ENCODE results near the gene ARL6IP6.
A peak's percentile ranks its signal among the peaks of the same experiment; 100 is the strongest.
"Not testable (repeated sequence)": the region's sequence is repeated elsewhere in the genome, so short reads cannot be mapped to it uniquely, and the experiment has no call there.

Gene ARL6IP6

GRCh38 chr2:152723918-152724317, 5.5 kb downstream of the ARL6IP6 start:
- no peak for DNase-seq

GRCh38 chr2:152729844-152730243, 11.4 kb downstream of the ARL6IP6 start:
- no peak for DNase-seq

GRCh38 chr2:152730591-152731333, 12.3 kb downstream of the ARL6IP6 start:
- no peak for DNase-seq

DNA sequence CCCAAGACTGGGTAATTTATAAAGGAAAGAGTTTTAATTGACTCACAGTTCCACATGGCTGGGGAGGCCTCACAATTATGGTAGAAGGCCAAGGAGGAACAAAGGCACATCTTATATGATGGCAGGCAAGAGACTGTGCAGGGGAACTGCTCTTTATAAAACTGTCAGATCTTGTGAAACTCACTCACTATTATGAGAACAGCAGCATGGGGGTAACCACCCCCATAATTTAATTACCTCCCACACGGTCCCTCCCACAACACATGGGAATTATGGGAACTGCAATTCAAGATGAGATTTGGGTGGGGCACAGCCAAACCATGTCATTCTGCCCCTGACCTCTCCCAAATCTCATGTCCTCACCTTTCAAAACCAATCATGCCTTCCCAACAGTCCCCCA, 19.1 kb downstream of the ARL6IP6 start:
- not testable (repeated sequence) for DNase-seq

GRCh38 chr2:152738438-152738837, 20.0 kb downstream of the ARL6IP6 start:
- DNase-seq, result no peak

DNA sequence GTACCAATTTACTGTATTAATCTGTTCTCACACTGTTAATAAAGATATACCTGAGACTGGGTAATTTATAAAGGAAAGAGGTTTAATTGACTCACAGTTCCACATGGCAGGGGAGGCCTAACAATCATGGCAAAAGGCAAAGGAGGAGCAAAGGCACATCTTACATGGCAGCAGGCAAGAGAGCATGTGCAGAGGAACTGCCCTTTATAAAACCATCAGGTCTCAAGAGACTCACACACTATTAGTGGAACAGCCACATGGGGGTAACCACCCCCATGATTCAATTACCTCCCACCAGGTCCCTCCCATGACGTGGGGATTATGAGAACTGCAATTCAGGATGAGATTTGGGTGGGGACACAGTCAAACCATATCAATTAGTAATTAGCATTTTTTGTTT, 21.3 kb downstream of the ARL6IP6 start:
- not testable (repeated sequence) for DNase-seq

- DNase-seq, result peak; percentile 41
These were observed 22.4 kb downstream of the ARL6IP6 start for GRCh38 chr2:152740743-152741328.

GRCh38 chr2:152743002-152743401, 24.6 kb downstream of the ARL6IP6 start:
- peak; percentile 6 for DNase-seq

GRCh38 chr2:152747751-152748150, 29.3 kb downstream of the ARL6IP6 start:
- DNase-seq, result not testable (repeated sequence)

GRCh38 chr2:152755029-152755428, 36.6 kb downstream of the ARL6IP6 start:
- no peak for DNase-seq

GRCh38 chr2:152759290-152760072, 41.1 kb downstream of the ARL6IP6 start:
- no peak for DNase-seq

GRCh38 chr2:152761214-152761613, 42.8 kb downstream of the ARL6IP6 start:
- DNase-seq, result no peak

DNA sequence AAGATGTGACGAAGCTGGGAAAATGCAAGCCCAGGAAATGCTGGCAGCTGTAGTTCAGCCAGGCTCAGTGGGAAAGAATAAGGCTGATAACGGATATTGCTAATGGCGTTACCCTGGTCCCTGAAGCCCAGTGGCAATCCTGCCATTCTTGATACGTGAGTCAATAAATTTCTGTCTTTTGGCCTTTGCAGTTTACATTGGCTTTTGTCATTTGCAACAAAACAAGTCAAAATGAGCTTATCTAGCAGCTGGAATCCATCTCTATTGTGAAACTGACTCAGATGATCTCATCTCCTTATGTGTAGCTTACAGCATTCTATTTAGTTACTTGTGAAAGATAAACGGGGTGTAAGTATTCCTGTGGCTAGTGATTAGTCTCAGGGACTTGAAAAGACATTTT, 43.8 kb downstream of the ARL6IP6 start:
- DNase-seq, result no peak

GRCh38 chr2:152763208-152763607, 44.8 kb downstream of the ARL6IP6 start:
- DNase-seq, result not testable (repeated sequence)

DNA sequence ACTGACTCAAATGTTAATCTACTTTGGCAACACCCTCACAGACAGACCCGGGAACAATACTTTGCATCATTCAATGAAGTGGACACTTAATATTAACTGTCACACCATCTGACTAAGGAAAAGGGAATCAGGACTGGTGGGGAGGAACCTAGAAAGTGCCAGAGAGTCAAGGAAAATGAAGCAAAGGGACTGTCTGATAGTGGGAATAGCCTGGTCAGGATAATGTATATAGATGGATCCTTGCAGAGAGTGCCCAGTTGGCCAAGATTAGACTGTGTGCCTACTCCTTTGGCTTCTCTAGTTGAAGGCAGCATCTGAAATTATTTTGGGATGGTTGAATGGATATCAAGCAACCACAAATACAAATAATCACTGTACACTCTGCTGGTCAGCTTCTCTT, 45.2 kb downstream of the ARL6IP6 start:
- DNase-seq, result no peak

- DNase-seq, result no peak
These were observed 48.5 kb downstream of the ARL6IP6 start for GRCh38 chr2:152766928-152767327.

- DNase-seq, result no peak
These were observed 62.8 kb downstream of the ARL6IP6 start for GRCh38 chr2:152781175-152781574.

GRCh38 chr2:152782171-152782570, 63.8 kb downstream of the ARL6IP6 start:
- DNase-seq, result no peak

- no peak for DNase-seq
These were observed 72.5 kb downstream of the ARL6IP6 start for GRCh38 chr2:152790883-152791282.

GRCh38 chr2:152791979-152792378, 73.6 kb downstream of the ARL6IP6 start:
- DNase-seq, result peak; percentile 12

GRCh38 chr2:152792974-152793373, 74.6 kb downstream of the ARL6IP6 start:
- DNase-seq, result no peak

DNA sequence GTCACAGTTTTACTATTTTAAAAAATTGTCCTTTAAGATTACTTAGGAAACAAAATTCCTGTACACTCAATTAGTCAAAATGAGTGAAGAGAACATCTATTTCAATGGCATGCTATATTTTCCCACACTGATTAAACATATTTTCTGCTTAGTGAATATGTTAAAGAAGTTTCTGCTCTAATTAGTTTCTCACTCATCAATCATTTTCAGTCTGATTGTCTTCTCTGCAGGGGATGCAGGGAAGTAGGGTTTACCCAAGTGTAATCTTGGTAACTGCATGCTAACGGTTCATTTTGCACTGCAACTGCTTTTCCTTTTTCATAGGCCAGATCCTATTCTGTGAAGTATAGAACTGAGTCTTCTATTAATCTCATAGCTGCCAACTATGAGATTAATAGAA, 78.5 kb downstream of the ARL6IP6 start:
- DNase-seq, result no peak

- no peak for DNase-seq
These were observed 86.4 kb downstream of the ARL6IP6 start for GRCh38 chr2:152804687-152805408.

Data from NCI-H748 treated with DMSO at 0.1 percent for 48 hours (cell line).